Glomerular visceral epithelial cell (primary cell): ENCODE results near the gene KCNG4.
A peak's percentile ranks its signal among the peaks of the same experiment; 100 is the strongest.
"Not testable (repeated sequence)": the region's sequence is repeated elsewhere in the genome, so short reads cannot be mapped to it uniquely, and the experiment has no call there.

Experiments
- DNase-seq: peaks from one replicate; pipeline ENCODE4 v3.0.0-alpha.2; 2016; ENCODE audit errors: extremely low spot score

Gene KCNG4

GRCh38 chr16:84205976-84206691 is 33.7 kb downstream of the KCNG4 start:
- DNase-seq: no peak

- DNase-seq: not testable (repeated sequence)
Observed at GRCh38 chr16:84205123-84205522, 34.7 kb downstream of the KCNG4 start.

- DNase-seq: not testable (repeated sequence)
Observed at GRCh38 chr16:84204551-84204950, 35.3 kb downstream of the KCNG4 start.

- DNase-seq: no peak
Observed at GRCh38 chr16:84199861-84200260, 40.0 kb downstream of the KCNG4 start.

GRCh38 chr16:84199097-84199496 is 40.7 kb downstream of the KCNG4 start:
- no peak for DNase-seq

GRCh38 chr16:84198401-84198800 is 41.4 kb downstream of the KCNG4 start:
- DNase-seq: no peak

- no peak for DNase-seq
Observed at GRCh38 chr16:84197466-84198128, 42.2 kb downstream of the KCNG4 start.

- DNase-seq: no peak
Observed at GRCh38 chr16:84196727-84197394, 43.0 kb downstream of the KCNG4 start.

GRCh38 chr16:84196101-84196500 is 43.7 kb downstream of the KCNG4 start:
- DNase-seq: no peak

- no peak for DNase-seq
Observed at GRCh38 chr16:84195201-84196093, 44.4 kb downstream of the KCNG4 start.

GRCh38 chr16:84194470-84195200 is 45.2 kb downstream of the KCNG4 start:
- no peak for DNase-seq

GRCh38 chr16:84194018-84194417 is 45.8 kb downstream of the KCNG4 start:
- DNase-seq: no peak

GRCh38 chr16:84193480-84193879 is 46.3 kb downstream of the KCNG4 start:
- no peak for DNase-seq

GRCh38 chr16:84191466-84191865 is 48.3 kb downstream of the KCNG4 start:
- no peak for DNase-seq

GRCh38 chr16:84190731-84191388 is 49.0 kb downstream of the KCNG4 start, which contains the start of gene ADAD2:
ADAD2 (plus strand) TSS chr16:84191157; CDS start chr16:84191231, 74 bp downstream.
- no peak for DNase-seq

GRCh38 chr16:84186685-84187437 is 53.0 kb downstream of the KCNG4 start, which contains the start of gene TAF1C:
TAF1C (minus strand) TSS chr16:84187057; CDS start chr16:84184988, 2,069 bp downstream.
- peak; percentile 94 for DNase-seq

GRCh38 chr16:84184775-84185174 is 55.0 kb downstream of the KCNG4 start:
- no peak for DNase-seq

GRCh38 chr16:84183911-84184591 is 55.8 kb downstream of the KCNG4 start:
- no peak for DNase-seq

GRCh38 chr16:84183572-84183875 is 56.3 kb downstream of the KCNG4 start:
- no peak for DNase-seq
